ENCODE results near the gene JAKMIP1.

GRCh38 chr4:6204871-6205566 is 4.7 kb upstream of the JAKMIP1 start:
- TF ChIP-seq POLR2A (IDR thresholded peaks at IDR 0.05) (no peak), CTCF (IDR thresholded peaks at IDR 0.05) (no peak)
